MCF 10A (cell line): Measurements from ENCODE around the gene SPATA6L. TPM values are rescaled to one million over a fixed set of nuclear protein-coding genes. Genes with fewer than 3 reads are reported as not detected.
A peak's percentile ranks its signal among the peaks of the same experiment; 100 is the strongest.

Source experiments
- BruUV-seq: library from RNA; stranded (reverse); fragments of 400-500 nt; replicated peaks from 2 replicates; lab custom pipeline; 2021; lab: Mats Ljungman, UMichigan
- CTCF ChIA-PET: fragments of 300-600 bp; sonication (Branson Sonifier 250); formaldehyde crosslinking; extraction: SDS; loops from one replicate; lab custom pipeline; 2021; ENCODE audit warnings: antibody characterized with exemption, inconsistent platforms; lab: Yijun Ruan, JAX
- POLR2A ChIA-PET: fragments of 300-600, 350-650 bp; sonication (Branson Sonifier 250); formaldehyde crosslinking; extraction: SDS; loops from one replicate; lab custom pipeline; 2020; ENCODE audit warnings: antibody characterized with exemption, inconsistent platforms; lab: Yijun Ruan, JAX
- DNase-seq: peaks from one replicate; pipeline ENCODE4 v3.0.0-alpha.2; 2018; ENCODE audit not compliant: unreplicated experiment
- H3K27ac Mint-ChIP-seq: one replicate; pipeline ENCODE4 v1.8.0; 2022; ENCODE audit warnings: mild to moderate bottlenecking, low read depth, mixed read lengths; ENCODE audit not compliant: unreplicated experiment
- H3K27me3 Mint-ChIP-seq: one replicate; pipeline ENCODE4 v1.8.0; 2022; ENCODE audit warnings: mixed read lengths; ENCODE audit not compliant: insufficient read depth, unreplicated experiment
- H3K36me3 Mint-ChIP-seq: one replicate; pipeline ENCODE4 v1.8.0; 2022; ENCODE audit warnings: mild to moderate bottlenecking, moderate library complexity, mixed read lengths; ENCODE audit not compliant: insufficient read depth, unreplicated experiment
- H3K4me1 Mint-ChIP-seq: one replicate; pipeline ENCODE4 v1.8.0; 2022; ENCODE audit warnings: mixed read lengths; ENCODE audit not compliant: insufficient read depth, unreplicated experiment
- H3K4me3 Mint-ChIP-seq: one replicate; pipeline ENCODE4 v1.8.0; 2022; ENCODE audit warnings: mild to moderate bottlenecking, moderate library complexity, mixed read lengths; ENCODE audit not compliant: unreplicated experiment
- H3K9me3 Mint-ChIP-seq: one replicate; pipeline ENCODE4 v1.8.0; 2022; ENCODE audit warnings: mixed read lengths; ENCODE audit not compliant: unreplicated experiment
- CTCF ChIP-seq: fragments of 200-600 bp; IDR thresholded peaks from one replicate; pipeline ENCODE4 v1.8.0; 2022; ENCODE audit warnings: antibody characterized with exemption, mild to moderate bottlenecking; ENCODE audit not compliant: unreplicated experiment
- intact Hi-C: fragments of 100-400 bp; cut with micrococcal nuclease; formaldehyde crosslinking; loops from 2 replicates; pipeline ENCODE4 v1.14.1; 2022
- total RNA-seq: library from RNA; stranded (reverse); gene quantifications from 2 replicates; pipeline ENCODE4 v1.2.3, GENCODE V29; 2022

The SPATA6L gene
- total RNA-seq, 1 experiment from 2014 or later: 5.5 TPM

GRCh38 chr9:4701526-4701925, 35.2 kb upstream of the SPATA6L start:
- no peak for DNase-seq
- no peak overlapping the region for H3K27ac Mint-ChIP-seq
- ChIA-PET CTCF (interaction anchor here (0.6 to 0.9 kb wide), 5 partner anchors 14 to 1844 kb away, joined by 3 to 4 read pairs (median 3); no protein-coding TSS in a partner anchor), POLR2A (interaction anchor here (0.7 to 1.4 kb wide), 3 partner anchors 38 to 92 kb away, joined by 3 read pairs; partner anchors contain the start of gene PLPP6)
- H3K27me3 Mint-ChIP-seq: no peaks in the 10 kb centered on the region
- peaks cover 92% of the 10 kb centered on the region for H3K36me3 Mint-ChIP-seq
- TF ChIP-seq CTCF: no peak
- H3K4me3 Mint-ChIP-seq: no peak overlapping the region
- no peaks in the 10 kb centered on the region for H3K9me3 Mint-ChIP-seq
- H3K4me1 Mint-ChIP-seq: peaks cover 6% of the 10 kb centered on the region
- intact Hi-C loops: no loop called here
- BruUV-seq: no TSS peak

- ChIA-PET POLR2A (interaction anchor here (0.7 kb wide), 1 partner anchor 39 kb away, joined by 3 read pairs; the partner anchor contains the start of gene PLPP6), CTCF (interaction anchor here (0.9 kb wide), 1 partner anchor 15 kb away, joined by 3 read pairs; no protein-coding TSS in a partner anchor)
- Mint-ChIP-seq H3K27ac (no peak overlapping the region), H3K27me3 (no peaks in the 10 kb centered on the region), H3K4me1 (peaks cover 6% of the 10 kb centered on the region), H3K9me3 (no peaks in the 10 kb centered on the region), H3K36me3 (peaks cover 92% of the 10 kb centered on the region), H3K4me3 (no peak overlapping the region)
- no peak for DNase-seq
- BruUV-seq: no TSS peak
- intact Hi-C loops: no loop called here
- no peak for TF ChIP-seq CTCF
Measured at GRCh38 chr9:4700932-4701331, 34.7 kb upstream of the SPATA6L start.

GRCh38 chr9:4700091-4700490, 33.8 kb upstream of the SPATA6L start:
- Mint-ChIP-seq H3K4me1 (peaks cover 6% of the 10 kb centered on the region), H3K27me3 (no peaks in the 10 kb centered on the region), H3K27ac (no peak overlapping the region), H3K4me3 (no peak overlapping the region), H3K36me3 (peaks cover 93% of the 10 kb centered on the region), H3K9me3 (no peaks in the 10 kb centered on the region)
- intact Hi-C loops: no loop called here
- DNase-seq: no peak
- no peak for TF ChIP-seq CTCF
- no TSS peak for BruUV-seq
- POLR2A ChIA-PET: no interaction called here
- CTCF ChIA-PET: interaction anchor here (0.7 kb wide), 2 partner anchors 43 to 317 kb away, joined by 3 read pairs; no protein-coding TSS in a partner anchor

GRCh38 chr9:4691795-4692194, 25.5 kb upstream of the SPATA6L start:
- H3K27me3 Mint-ChIP-seq: no peaks in the 10 kb centered on the region
- POLR2A ChIA-PET: interaction anchor here (1.0 to 2.3 kb wide), 4 partner anchors 11 to 49 kb away, joined by 3 to 8 read pairs (median 4); partner anchors contain the start of gene AK3
- no peaks in the 10 kb centered on the region for H3K9me3 Mint-ChIP-seq
- H3K4me3 Mint-ChIP-seq: no peak overlapping the region
- CTCF ChIA-PET: interaction anchor here (1.2 kb wide), 1 partner anchor 294 kb away, joined by 3 read pairs; the partner anchor contains the start of gene JAK2
- TF ChIP-seq CTCF: no peak
- H3K36me3 Mint-ChIP-seq: peaks cover 34% of the 10 kb centered on the region
- H3K4me1 Mint-ChIP-seq: no peaks in the 10 kb centered on the region
- intact Hi-C loops: no loop called here
- no TSS peak for BruUV-seq
- peak overlapping the region; percentile 50 for H3K27ac Mint-ChIP-seq
- no peak for DNase-seq
